22Rv1 (cell line): Measurements from ENCODE around the gene IRS2.

ENCODE experiments used
- CTCF ChIP-seq: fragments of 450-650 bp; IDR thresholded peaks from 2 replicates; pipeline ENCODE4 v1.5.1; 2017; ENCODE audit warnings: mild to moderate bottlenecking
- ZFX ChIP-seq: fragments of 450-650 bp; IDR thresholded peaks from 2 replicates; pipeline ENCODE4 v1.6.1; 2017; ENCODE audit warnings: antibody characterized with exemption, borderline replicate concordance

DNA sequence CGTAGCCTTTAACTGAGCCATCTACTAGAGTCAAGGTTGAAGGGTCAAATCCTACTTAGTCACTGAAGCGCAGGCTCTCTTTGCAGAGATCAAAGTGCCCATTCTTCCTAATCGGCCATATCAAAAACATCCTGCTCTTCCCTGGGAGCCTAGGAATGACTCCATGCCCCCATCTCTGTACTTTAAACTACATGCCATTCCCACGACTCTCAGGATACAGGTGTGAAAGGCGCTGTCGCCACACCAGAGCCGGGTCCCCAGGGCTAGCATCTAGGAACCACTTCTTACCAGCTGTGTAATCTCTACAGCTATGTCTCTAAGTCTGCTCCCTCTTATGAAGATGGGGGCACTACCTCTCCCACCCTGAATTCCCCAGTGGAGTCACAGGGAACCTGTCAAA lies 22.3 kb downstream of the IRS2 start:
- TF ChIP-seq CTCF (no peak), ZFX (no peak)
